Embryonic facial prominence (tissue), 1 donor: Measurements from ENCODE around the gene OR52N5.
A peak's percentile ranks its signal among the peaks of the same experiment; 100 is the strongest.

Experiments
- DNase-seq: peaks from one replicate; pipeline ENCODE4 v3.0.0-alpha.2; 2016; ENCODE audit errors: extremely low spot score

The OR52N5 gene

GRCh38 chr11:5783255-5783654 is at the start of gene OR52N5:
TSS of gene OR52N5 (minus strand) at chr11:5783355. CDS start at chr11:5778634, 4,721 bp downstream.
- no peak for DNase-seq

- DNase-seq = no peak
Measured at GRCh38 chr11:5831196-5831829, 48.2 kb upstream of the OR52N5 start.

- no peak for DNase-seq
Measured at GRCh38 chr11:5818245-5818886, 35.2 kb upstream of the OR52N5 start.

GRCh38 chr11:5815534-5815933 is 32.4 kb upstream of the OR52N5 start:
- no peak for DNase-seq

- DNase-seq = no peak
Measured at GRCh38 chr11:5809905-5810795, 27.0 kb upstream of the OR52N5 start.

- no peak for DNase-seq
Measured at GRCh38 chr11:5809122-5809519, 26.0 kb upstream of the OR52N5 start.

- DNase-seq = peak; percentile 22
Measured at GRCh38 chr11:5808500-5809121, 25.5 kb upstream of the OR52N5 start, which contains the start of gene OR52N2. TSS of gene OR52N2 (plus strand) at chr11:5808924. CDS start at chr11:5820336, 11,412 bp downstream.

- no peak for DNase-seq
Measured at GRCh38 chr11:5807580-5807979, 24.4 kb upstream of the OR52N5 start.

GRCh38 chr11:5803982-5804381 is 20.8 kb upstream of the OR52N5 start:
- no peak for DNase-seq

- no peak for DNase-seq
Measured at GRCh38 chr11:5796541-5796940, 13.4 kb upstream of the OR52N5 start.

GRCh38 chr11:5791165-5791564 is 8.0 kb upstream of the OR52N5 start, which contains the start of gene OR52N1:
TSS of gene OR52N1 (minus strand) at chr11:5791265. CDS start at chr11:5788816, 2,449 bp downstream.
- DNase-seq = no peak

GRCh38 chr11:5767056-5767455 is 16.1 kb downstream of the OR52N5 start:
- DNase-seq = no peak

GRCh38 chr11:5753943-5754342 is 29.2 kb downstream of the OR52N5 start, which contains the start of gene OR52N4:
TSS of gene OR52N4 (plus strand) at chr11:5754243. CDS start at chr11:5754741, 498 bp downstream.
- no peak for DNase-seq

GRCh38 chr11:5749836-5750235 is 33.3 kb downstream of the OR52N5 start:
- no peak for DNase-seq

- DNase-seq = no peak
Measured at GRCh38 chr11:5746614-5747013, 36.5 kb downstream of the OR52N5 start.

GRCh38 chr11:5738431-5738830 is 44.7 kb downstream of the OR52N5 start:
- no peak for DNase-seq

GRCh38 chr11:5737670-5738392 is 45.3 kb downstream of the OR52N5 start:
- no peak for DNase-seq

- DNase-seq = no peak
Measured at GRCh38 chr11:5737091-5737490, 46.1 kb downstream of the OR52N5 start.

GRCh38 chr11:5736396-5736795 is 46.8 kb downstream of the OR52N5 start, which contains the start of gene OR56B1:
TSS of gene OR56B1 (plus strand) at chr11:5736448. CDS start at chr11:5736517, 69 bp downstream.
- no peak for DNase-seq

- no peak for DNase-seq
Measured at GRCh38 chr11:5727691-5728090, 55.5 kb downstream of the OR52N5 start.

GRCh38 chr11:5726351-5726750 is 56.8 kb downstream of the OR52N5 start:
- no peak for DNase-seq
